HEK293T (cell line): ENCODE data around the gene RPTOR.

Experiments used
- CTCF ChIA-PET: fragments of 350-600 bp; formaldehyde crosslinking; extraction: SDS; loops from one replicate; lab custom pipeline; 2021; ENCODE audit warnings: antibody characterized with exemption, inconsistent platforms; lab: Yijun Ruan, JAX
- POLR2A ChIA-PET: fragments of 350-600 bp; formaldehyde crosslinking; extraction: SDS; loops from one replicate; lab custom pipeline; 2020; ENCODE audit warnings: antibody characterized with exemption, inconsistent platforms; lab: Yijun Ruan, JAX
- DNase-seq: peaks from one replicate; pipeline ENCODE4 v3.0.0; 2012; ENCODE audit warnings: mixed read lengths; ENCODE audit errors: extremely low spot score
- ARNT ChIP-seq: fragments of 450-650 bp; IDR thresholded peaks from 2 replicates; pipeline ENCODE4 v1.6.1; 2017; ENCODE audit warnings: mild to moderate bottlenecking
- BHLHE40 ChIP-seq: fragments of 450-650 bp; IDR thresholded peaks from 2 replicates; pipeline ENCODE4 v1.6.1; 2016; ENCODE audit warnings: mild to moderate bottlenecking, moderate library complexity, borderline replicate concordance
- CTBP1 ChIP-seq: fragments of 450-650 bp; IDR thresholded peaks from 2 replicates; pipeline ENCODE4 v1.6.1; 2016; ENCODE audit warnings: borderline replicate concordance
- ELF4 ChIP-seq: fragments of 450-650 bp; IDR thresholded peaks from 2 replicates; pipeline ENCODE4 v1.6.1; 2017; ENCODE audit warnings: antibody characterized with exemption
- FOXA1 ChIP-seq: fragments of 450-650 bp; IDR thresholded peaks from 2 replicates; pipeline ENCODE4 v1.6.1; 2016; ENCODE audit warnings: mild to moderate bottlenecking
- FOXK2 ChIP-seq: fragments of 450-650 bp; IDR thresholded peaks from 2 replicates; pipeline ENCODE4 v1.6.1; 2016; ENCODE audit warnings: mild to moderate bottlenecking
- FOXM1 ChIP-seq: fragments of 450-650 bp; IDR thresholded peaks from 2 replicates; pipeline ENCODE4 v1.6.1; 2017; ENCODE audit warnings: mild to moderate bottlenecking, borderline replicate concordance
- HDGF ChIP-seq: fragments of 450-650 bp; IDR thresholded peaks from 2 replicates; pipeline ENCODE4 v1.6.1; 2017; ENCODE audit warnings: antibody characterized with exemption, borderline replicate concordance
- L3MBTL2 ChIP-seq: fragments of 450-650 bp; conservative IDR thresholded peaks from 2 replicates; pipeline ENCODE4 v1.6.1; 2016; ENCODE audit warnings: mild to moderate bottlenecking
- LEF1 ChIP-seq: fragments of 450-650 bp; IDR thresholded peaks from 2 replicates; pipeline ENCODE4 v1.6.1; 2017; ENCODE audit warnings: mild to moderate bottlenecking, borderline replicate concordance
- NFRKB ChIP-seq: fragments of 450-650 bp; IDR thresholded peaks from 2 replicates; pipeline ENCODE4 v1.6.1; 2016; ENCODE audit warnings: mild to moderate bottlenecking, moderate library complexity
- SP1 ChIP-seq: fragments of 450-650 bp; IDR thresholded peaks from 2 replicates; pipeline ENCODE4 v1.6.1; 2017
- SUZ12 ChIP-seq: fragments of 450-650 bp; IDR thresholded peaks from 2 replicates; pipeline ENCODE4 v1.6.1; 2016; ENCODE audit warnings: mild to moderate bottlenecking
- TARDBP ChIP-seq: fragments of 450-650 bp; IDR thresholded peaks from 2 replicates; pipeline ENCODE4 v1.6.1; 2016
- ZNF384 ChIP-seq: fragments of 450-650 bp; IDR thresholded peaks from 2 replicates; pipeline ENCODE4 v1.6.1; 2016
- TF ChIP-seq, protein P1 (sequence below): fragments of 450-650 bp; IDR thresholded peaks from 2 replicates; pipeline ENCODE4 v1.6.1; 2016

The RPTOR gene

DNA sequence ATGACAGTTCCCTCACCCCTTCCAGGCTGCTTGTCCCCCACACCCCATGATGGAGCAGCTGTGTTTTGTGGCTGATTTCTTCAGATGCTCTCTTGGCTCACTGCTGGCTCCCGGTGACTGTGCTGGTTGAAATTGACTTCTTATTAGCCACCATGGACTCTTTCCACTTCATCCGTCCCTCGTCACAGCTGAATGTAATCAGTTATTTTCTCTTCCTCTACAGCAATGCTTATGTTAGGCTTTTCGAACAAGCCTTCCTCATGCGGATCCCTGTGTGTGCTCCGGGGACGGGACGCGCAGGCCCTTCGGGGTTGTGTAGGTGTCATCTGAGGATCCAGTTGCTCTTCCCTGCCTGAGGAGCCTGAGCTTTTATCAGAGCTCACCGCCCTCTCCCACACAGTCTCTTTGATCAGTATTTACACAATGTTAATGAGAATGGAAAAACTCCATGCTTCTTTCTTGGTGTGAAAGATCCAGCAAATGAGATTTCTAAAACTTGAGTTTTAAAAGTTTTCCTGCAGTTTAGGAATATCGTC, 87.5 kb downstream of the RPTOR start:
- POLR2A ChIA-PET: interaction anchor here (1.4 kb wide), 1 partner anchor 178 kb away, joined by 4 read pairs; no protein-coding TSS in a partner anchor
- DNase-seq: no peak
- no peak for TF ChIP-seq FOXA1
- no peak for TF ChIP-seq FOXM1
- TF ChIP-seq BHLHE40: no peak
- TF ChIP-seq HDGF: no peak
- TF ChIP-seq, protein P1, sequence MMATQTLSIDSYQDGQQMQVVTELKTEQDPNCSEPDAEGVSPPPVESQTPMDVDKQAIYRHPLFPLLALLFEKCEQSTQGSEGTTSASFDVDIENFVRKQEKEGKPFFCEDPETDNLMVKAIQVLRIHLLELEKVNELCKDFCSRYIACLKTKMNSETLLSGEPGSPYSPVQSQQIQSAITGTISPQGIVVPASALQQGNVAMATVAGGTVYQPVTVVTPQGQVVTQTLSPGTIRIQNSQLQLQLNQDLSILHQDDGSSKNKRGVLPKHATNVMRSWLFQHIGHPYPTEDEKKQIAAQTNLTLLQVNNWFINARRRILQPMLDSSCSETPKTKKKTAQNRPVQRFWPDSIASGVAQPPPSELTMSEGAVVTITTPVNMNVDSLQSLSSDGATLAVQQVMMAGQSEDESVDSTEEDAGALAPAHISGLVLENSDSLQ: no peak
- TF ChIP-seq SP1: no peak
- no peak for TF ChIP-seq CTBP1
- TF ChIP-seq ARNT: no peak
- TF ChIP-seq LEF1: no peak
- no peak for TF ChIP-seq FOXK2
- TF ChIP-seq ELF4: no peak
- TF ChIP-seq ZNF384: no peak
- no peak for TF ChIP-seq SUZ12
- TF ChIP-seq TARDBP: no peak
- TF ChIP-seq L3MBTL2: no peak
- CTCF ChIA-PET: interaction anchor here (0.7 kb wide), 1 partner anchor 16 kb away, joined by 3 read pairs; no protein-coding TSS in a partner anchor

DNA sequence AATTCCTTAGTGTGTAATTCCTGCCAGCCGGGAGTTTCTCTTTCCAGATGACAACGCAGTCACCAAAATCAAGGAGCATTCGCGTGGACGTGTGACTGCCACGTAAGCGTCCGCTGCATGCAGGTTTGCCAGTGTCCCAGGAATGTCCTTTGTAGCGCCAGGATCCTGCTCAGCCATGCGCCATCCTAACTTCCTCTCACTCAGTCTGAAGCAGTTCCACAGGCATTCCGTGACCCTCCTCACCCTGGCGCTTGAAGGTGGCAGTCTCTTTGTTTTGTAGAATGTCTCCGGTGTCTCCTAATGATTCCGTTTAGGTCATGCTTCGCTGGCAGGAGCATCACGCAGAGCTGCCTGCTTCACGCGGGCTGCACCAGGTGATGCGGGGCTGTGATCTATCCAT, 88.6 kb downstream of the RPTOR start:
- no peak for DNase-seq
- no peak for TF ChIP-seq ARNT
- POLR2A ChIA-PET: no interaction called here
- CTCF ChIA-PET: no interaction called here

DNA sequence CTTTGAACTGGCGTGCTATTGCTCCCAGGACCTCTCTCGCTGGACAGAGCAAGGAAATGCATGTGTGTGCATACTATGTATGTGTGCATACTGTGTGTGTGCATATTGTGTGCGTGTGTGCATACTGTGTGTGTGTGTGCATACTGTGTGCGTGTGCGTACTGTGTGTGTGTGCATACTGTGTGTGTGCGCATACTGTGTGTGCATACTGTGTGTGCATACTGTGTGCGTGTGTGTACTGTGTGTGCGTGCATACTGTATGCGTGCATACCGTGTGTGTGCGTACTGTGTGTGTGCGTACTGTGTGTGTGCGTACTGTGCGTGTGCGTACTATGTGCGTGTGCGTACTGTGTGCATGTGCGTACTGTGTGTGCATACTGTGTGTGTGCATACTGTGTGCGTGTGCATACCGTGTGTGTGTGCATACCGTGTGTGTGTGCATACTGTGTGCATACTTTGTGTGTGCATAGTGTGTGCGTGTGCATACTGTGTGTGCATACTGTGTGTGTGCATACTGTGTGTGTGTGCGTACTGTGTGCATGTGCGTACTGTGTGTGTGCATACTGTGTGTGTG, 89.4 kb downstream of the RPTOR start:
- ChIA-PET CTCF (no interaction called here), POLR2A (no interaction called here)
- DNase-seq: no peak
- TF ChIP-seq L3MBTL2: no peak
- no peak for TF ChIP-seq ELF4
- no peak for TF ChIP-seq NFRKB
- no peak for TF ChIP-seq ZNF384
- TF ChIP-seq FOXM1: no peak

GRCh38 chr17:80636361-80637018, 91.9 kb downstream of the RPTOR start:
- ChIA-PET POLR2A (interaction anchor here (1.3 to 1.5 kb wide), 2 partner anchors 53 to 181 kb away, joined by 3 to 4 read pairs; no protein-coding TSS in a partner anchor), CTCF (no interaction called here)
- no peak for TF ChIP-seq TARDBP
- TF ChIP-seq, protein P1: no peak
- TF ChIP-seq SP1: no peak
- TF ChIP-seq NFRKB: no peak
- no peak for TF ChIP-seq LEF1
- no peak for TF ChIP-seq CTBP1
- no peak for TF ChIP-seq HDGF
- TF ChIP-seq FOXM1: no peak
- TF ChIP-seq ELF4: no peak
- TF ChIP-seq ZNF384: no peak
- TF ChIP-seq ARNT: no peak
- DNase-seq: no peak

DNA sequence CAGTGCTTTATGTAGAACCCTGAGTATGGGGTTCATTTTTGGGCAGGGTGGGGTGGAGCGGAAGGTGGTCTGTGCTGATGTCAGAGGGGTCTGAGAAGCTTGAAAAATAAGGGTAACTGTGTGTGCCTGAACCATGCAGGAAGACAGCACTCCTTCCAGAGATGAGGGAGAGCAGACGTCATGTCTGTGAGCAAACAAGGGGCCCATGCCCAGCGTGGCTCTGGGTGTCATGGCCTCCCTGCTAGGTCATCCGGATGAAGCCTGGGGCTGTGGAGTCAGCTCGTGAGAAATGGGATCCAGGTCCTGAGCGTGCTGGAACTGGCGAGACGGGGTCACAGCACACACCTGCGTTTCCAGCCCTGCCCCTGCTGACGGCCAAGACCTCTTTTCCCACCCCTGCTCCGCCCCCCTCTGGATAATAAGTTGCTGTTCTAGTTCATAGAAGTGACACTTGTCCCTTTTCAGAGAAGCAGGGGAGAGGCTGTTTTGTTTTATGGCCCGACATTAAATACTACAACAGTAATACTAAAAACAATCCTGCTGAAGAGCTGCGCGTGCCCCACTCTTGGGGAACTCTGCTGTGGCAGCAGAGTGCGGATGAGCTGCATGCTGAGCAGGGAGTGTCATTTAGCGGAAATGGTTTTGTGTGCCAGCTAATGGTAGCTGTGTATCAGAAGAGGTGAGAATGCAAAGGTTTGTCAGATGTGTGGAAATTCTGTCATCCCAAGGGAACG, 92.6 kb downstream of the RPTOR start:
- ChIA-PET POLR2A (interaction anchor here (1.2 to 1.5 kb wide), 4 partner anchors 8 to 182 kb away, joined by 3 to 6 read pairs (median 4); no protein-coding TSS in a partner anchor), CTCF (interaction anchor here (1.0 to 1.5 kb wide), 2 partner anchors 9 to 13 kb away, joined by 5 to 7 read pairs; no protein-coding TSS in a partner anchor)
- DNase-seq: no peak
- no peak for TF ChIP-seq SP1
- no peak for TF ChIP-seq BHLHE40
- no peak for TF ChIP-seq L3MBTL2
- no peak for TF ChIP-seq SUZ12
- TF ChIP-seq FOXM1: no peak
- TF ChIP-seq FOXK2: no peak
- no peak for TF ChIP-seq LEF1
- TF ChIP-seq, protein P1: no peak
- TF ChIP-seq ARNT: no peak
- TF ChIP-seq NFRKB: no peak
- TF ChIP-seq HDGF: no peak
